K562 (cell line): Measurements from ENCODE around the gene ALDH16A1. TPM values are rescaled to one million over a fixed set of nuclear protein-coding genes. Genes with fewer than 3 reads are reported as not detected.
A peak's percentile ranks its signal among the peaks of the same experiment; 100 is the strongest.

Experiments used
- CREBBP ChIP-seq: IDR thresholded peaks from one replicate; pipeline ENCODE4 v1.6.1; 2012; ENCODE audit warnings: low read depth, mild to moderate bottlenecking, control low read depth, inconsistent platforms, low read length
- DIDO1 ChIP-seq: fragments of 450-650 bp; IDR thresholded peaks from 2 replicates; pipeline ENCODE4 v1.6.1; 2016; ENCODE audit warnings: low read depth, missing biosample characterization, missing genetic modification characterization
- ELF1 ChIP-seq: fragments of 200-800 bp; sonication (Bioruptor generic); IDR thresholded peaks from 2 replicates; pipeline ENCODE4 v1.6.1; 2016; ENCODE audit warnings: missing genetic modification characterization, missing compliant biosample characterization
- KDM4B ChIP-seq, 2 experiments: fragments of 450-650 bp in 1 of 2; sonication (generic) in 1 of 2; IDR thresholded peaks; 2 replicates each; pipeline ENCODE4 v1.6.1; 2016 to 2017; ENCODE audit warnings: borderline replicate concordance in 2 of 2, antibody characterized with exemption in 1 of 2, low read depth in 1 of 2, mild to moderate bottlenecking in 1 of 2
- MAFK ChIP-seq: IDR thresholded peaks from 2 replicates; pipeline ENCODE4 v1.6.1; 2011; ENCODE audit warnings: low read length, improper control_type of control experiment
- MEF2A ChIP-seq: IDR thresholded peaks from 2 replicates; pipeline ENCODE4 v1.6.1; 2011; ENCODE audit warnings: low read depth, mild to moderate bottlenecking, low read length, moderate library complexity; ENCODE audit not compliant: control insufficient read depth
- MNT ChIP-seq, 2 experiments: fragments of 450-650 bp; conservative IDR thresholded peaks; 2 replicates each; pipeline ENCODE4 v1.6.1; 2017; ENCODE audit warnings: mild to moderate bottlenecking in 2 of 2, moderate library complexity in 2 of 2
- MXD1 ChIP-seq: fragments of 250-450 bp; sonication (Bioruptor Pico); IDR thresholded peaks from 2 replicates; pipeline ENCODE4 v1.8.0; 2021; ENCODE audit warnings: borderline replicate concordance, mild to moderate bottlenecking, moderate library complexity; ENCODE audit not compliant: poor library complexity, severe bottlenecking
- NCOA2 ChIP-seq, 2 experiments: fragments of 450-650 bp; IDR thresholded peaks; 2 replicates each; pipeline ENCODE4 v1.6.1; 2018; ENCODE audit warnings: mild to moderate bottlenecking in 2 of 2, moderate library complexity in 1 of 2; ENCODE audit not compliant: partially characterized antibody in 2 of 2
- NKRF ChIP-seq: fragments of 450-650 bp; IDR thresholded peaks from 2 replicates; pipeline ENCODE4 v1.6.1; 2016; ENCODE audit warnings: borderline replicate concordance
- NR1H2 ChIP-seq: sonication (generic); formaldehyde crosslinking; IDR thresholded peaks from 2 replicates; pipeline ENCODE4 v1.4.0; 2020; ENCODE audit warnings: mild to moderate bottlenecking, missing genetic modification reagents
- POLR2AphosphoS5 ChIP-seq: IDR thresholded peaks from 2 replicates; pipeline ENCODE4 v1.6.1; 2011; ENCODE audit warnings: mild to moderate bottlenecking, low read depth, low read length, moderate library complexity; ENCODE audit not compliant: control insufficient read depth, insufficient read depth
- POLR2H ChIP-seq: IDR thresholded peaks from 2 replicates; pipeline ENCODE4 v1.6.1; 2016; ENCODE audit warnings: missing genetic modification characterization, low read depth, mild to moderate bottlenecking, control low read depth, missing compliant biosample characterization, moderate library complexity
- RCOR1 ChIP-seq, 2 experiments: IDR thresholded peaks; 2 replicates each; pipeline ENCODE4 v1.6.1; 2012; ENCODE audit warnings: low read depth in 2 of 2, low read length in 2 of 2, borderline replicate concordance in 1 of 2, improper control_type of control experiment in 1 of 2
- SMAD1 ChIP-seq: fragments of 150-350 bp; IDR thresholded peaks from 2 replicates; pipeline ENCODE4 v1.6.1; 2014; ENCODE audit warnings: low read length, low read depth; ENCODE audit not compliant: partially characterized antibody
- STAT5B ChIP-seq: fragments of 250-450 bp; sonication (Bioruptor Pico); IDR thresholded peaks from 2 replicates; pipeline ENCODE4 v1.8.0; 2021; ENCODE audit warnings: mild to moderate bottlenecking, inconsistent platforms
- XRCC5 ChIP-seq: fragments of 200-400 bp; formaldehyde crosslinking; IDR thresholded peaks from 2 replicates; pipeline ENCODE4 v1.6.1; 2017; ENCODE audit warnings: low read depth, mild to moderate bottlenecking, low read length
- ZNF175 ChIP-seq: fragments of 200-800 bp; sonication (Bioruptor generic); IDR thresholded peaks from 2 replicates; pipeline ENCODE4 v1.6.1; 2016; ENCODE audit warnings: low read depth, mild to moderate bottlenecking, missing genetic modification characterization, missing compliant biosample characterization
- ZNF589 ChIP-seq: fragments of 200-800 bp; sonication (Bioruptor generic); IDR thresholded peaks from 2 replicates; pipeline ENCODE4 v1.6.1; 2016; ENCODE audit warnings: low read depth, missing genetic modification characterization, missing compliant biosample characterization
- polyA plus RNA-seq, 8 experiments: library from polyadenylated mRNA; depleted of rRNA in 4 of 8; stranded (reverse) in 5 of 8; unstranded in 3 of 8; fragments of >200 nt; fragmentation: Nextera tagmentation in 2 of 8; fragmentation: Illumina TruSeq in 1 of 8; extraction: Ambion mirVana in 2 of 8; extraction: Trizol in 1 of 8; gene quantifications; 2 replicates each; pipeline versions ENCODE4 v1.2.1 to v1.2.3, GENCODE V29; 2011 to 2014; ENCODE audit warnings: inconsistent platforms in 1 of 8, missing spikeins in 1 of 8
- total RNA-seq, 7 experiments: library from RNA; depleted of rRNA in 6 of 7; stranded (reverse); fragments of >200 nt in 6 of 7; fragmentation: Illumina TruSeq in 2 of 7; extraction: Trizol in 2 of 7; gene quantifications; 2 replicates each; pipeline versions ENCODE4 v1.2.1 to v1.2.3, GENCODE V29; 2011 to 2021; ENCODE audit warnings: low replicate concordance in 1 of 7
- TF ChIP-seq, protein P1 (sequence below): fragments of 250-450 bp; sonication (Bioruptor Pico); IDR thresholded peaks from 2 replicates; pipeline ENCODE4 v1.8.0; 2022; ENCODE audit warnings: moderate library complexity, mild to moderate bottlenecking, inconsistent platforms
- TF ChIP-seq, protein P2 (sequence below): sonication (generic); formaldehyde crosslinking; IDR thresholded peaks from 2 replicates; pipeline ENCODE4 v1.8.0; 2022; ENCODE audit warnings: mild to moderate bottlenecking, missing genetic modification reagents

ALDH16A1 gene
- total and polyA plus RNA-seq, 9 of the 15 experiments (the other 6 are each of a cell fraction or from before 2014, with no cell fraction given) = 2.2 to 52.2 (median 7.6) TPM

- TF ChIP-seq NR1H2 (CRISPR knock-in tag) (0 out of 2 replicates have a peak, but pooled peaks have one; percentile 46), POLR2AphosphoS5 (peak; percentile 100), DIDO1 (tag) (no peak), MXD1 (no peak), STAT5B (no peak), KDM4B (IDR thresholded peaks at IDR 0.05; ENCODE audit: borderline replicate concordance in 2 of 2, low read depth in 1 of 2) (no peak), POLR2H (tag) (peak; percentile 98), ELF1 (peak; percentile 74), ZNF175 (CRISPR knock-in tag) (peak; percentile 31; the same call in 1 of the 2 replicates), SMAD1 (peak; percentile 84), NKRF (peak; percentile 76), MAFK (0 out of 2 replicates have a peak, but pooled peaks have one; percentile 2), XRCC5 (peak; percentile 65), RCOR1 (IDR thresholded peaks at IDR 0.05; ENCODE audit: borderline replicate concordance in 1 of 2, low read depth in 2 of 2, low read length in 2 of 2) (peak in 1 of 2 experiments; percentile 35; a peak in 2 of 4 replicates), MEF2A (no peak), CREBBP (no peak), ZNF589 (CRISPR knock-in tag) (peak; percentile 83; the same call in 1 of the 2 replicates), MNT (conservative IDR thresholded peaks at IDR 0.05) (peak; percentile 88 to 89), NCOA2 (IDR thresholded peaks at IDR 0.05; ENCODE audit: partially characterized antibody in 2 of 2) (no peak)
- TF ChIP-seq, protein P1, sequence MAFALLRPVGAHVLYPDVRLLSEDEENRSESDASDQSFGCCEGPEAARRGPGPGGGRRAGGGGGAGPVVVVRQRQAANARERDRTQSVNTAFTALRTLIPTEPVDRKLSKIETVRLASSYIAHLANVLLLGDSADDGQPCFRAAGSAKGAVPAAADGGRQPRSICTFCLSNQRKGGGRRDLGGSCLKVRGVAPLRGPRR (CRISPR knock-in tag) = no peak
- TF ChIP-seq, protein P2, sequence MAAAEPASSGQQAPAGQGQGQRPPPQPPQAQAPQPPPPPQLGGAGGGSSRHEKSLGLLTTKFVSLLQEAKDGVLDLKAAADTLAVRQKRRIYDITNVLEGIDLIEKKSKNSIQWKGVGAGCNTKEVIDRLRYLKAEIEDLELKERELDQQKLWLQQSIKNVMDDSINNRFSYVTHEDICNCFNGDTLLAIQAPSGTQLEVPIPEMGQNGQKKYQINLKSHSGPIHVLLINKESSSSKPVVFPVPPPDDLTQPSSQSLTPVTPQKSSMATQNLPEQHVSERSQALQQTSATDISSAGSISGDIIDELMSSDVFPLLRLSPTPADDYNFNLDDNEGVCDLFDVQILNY (CRISPR knock-in tag) = 0 out of 2 replicates have a peak, but pooled peaks have one; percentile 43
Observed at GRCh38 chr19:49487277-49488045, 34.4 kb downstream of the ALDH16A1 start, which contains the start of gene RPL13A (continued).
